GM23248 (cell line): ENCODE results near the gene INTS14.

Source experiments
- EZH2 ChIP-seq: fragments of 200-600 bp; sonication (generic); IDR thresholded peaks from 2 replicates; pipeline ENCODE4 v1.6.1; 2018; ENCODE audit warnings: antibody characterized with exemption, mild to moderate bottlenecking; ENCODE audit not compliant: insufficient read depth, poor library complexity, severe bottlenecking
- EZH2phosphoT487 ChIP-seq: fragments of 200-600 bp; sonication (generic); IDR thresholded peaks from 2 replicates; pipeline ENCODE4 v1.6.1; 2018; ENCODE audit warnings: antibody characterized with exemption, moderate library complexity, mild to moderate bottlenecking, low read depth; ENCODE audit not compliant: insufficient read depth

DNA sequence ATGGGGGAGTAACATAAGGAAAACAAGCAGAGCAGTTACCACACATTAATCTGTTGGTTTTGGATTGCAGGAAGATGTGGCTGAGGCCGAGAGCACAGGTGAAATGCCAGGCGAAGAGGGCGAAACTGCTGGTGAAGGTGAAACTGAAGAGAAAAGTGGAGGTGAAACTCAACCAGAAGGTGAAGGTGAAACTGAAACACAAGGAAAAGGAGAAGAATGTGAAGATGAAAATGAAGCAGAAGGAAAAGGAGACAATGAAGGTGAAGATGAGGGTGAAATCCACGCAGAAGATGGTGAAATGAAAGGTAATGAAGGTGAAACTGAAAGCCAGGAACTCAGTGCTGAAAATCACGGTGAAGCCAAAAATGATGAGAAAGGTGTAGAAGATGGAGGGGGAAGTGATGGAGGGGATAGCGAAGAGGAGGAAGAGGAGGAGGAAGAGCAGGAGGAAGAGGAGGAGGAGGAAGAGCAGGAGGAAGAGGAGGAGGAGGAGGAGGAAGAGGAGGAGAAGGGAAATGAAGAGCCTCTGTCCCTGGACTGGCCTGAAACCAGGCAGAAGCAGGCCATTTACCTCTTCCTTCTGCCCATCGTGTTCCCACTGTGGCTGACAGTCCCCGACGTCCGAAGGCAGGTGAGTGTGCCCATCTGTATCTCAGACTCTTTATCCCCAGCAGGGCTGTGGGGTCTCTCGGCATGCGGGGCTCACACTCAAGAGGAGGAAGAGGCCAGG lies 39.5 kb upstream of the INTS14 start:
- TF ChIP-seq EZH2phosphoT487 (no peak), EZH2 (no peak)
